ENCODE data around the gene DERL3. TPM values are rescaled to one million over a fixed set of nuclear protein-coding genes. Genes with fewer than 3 reads are reported as not detected.

The DERL3 gene
- total RNA-seq (2014; rRNA removed; shearing (Covaris generic)) = 0.19 TPM in 1 of 2 replicates, not detected in the other

DNA sequence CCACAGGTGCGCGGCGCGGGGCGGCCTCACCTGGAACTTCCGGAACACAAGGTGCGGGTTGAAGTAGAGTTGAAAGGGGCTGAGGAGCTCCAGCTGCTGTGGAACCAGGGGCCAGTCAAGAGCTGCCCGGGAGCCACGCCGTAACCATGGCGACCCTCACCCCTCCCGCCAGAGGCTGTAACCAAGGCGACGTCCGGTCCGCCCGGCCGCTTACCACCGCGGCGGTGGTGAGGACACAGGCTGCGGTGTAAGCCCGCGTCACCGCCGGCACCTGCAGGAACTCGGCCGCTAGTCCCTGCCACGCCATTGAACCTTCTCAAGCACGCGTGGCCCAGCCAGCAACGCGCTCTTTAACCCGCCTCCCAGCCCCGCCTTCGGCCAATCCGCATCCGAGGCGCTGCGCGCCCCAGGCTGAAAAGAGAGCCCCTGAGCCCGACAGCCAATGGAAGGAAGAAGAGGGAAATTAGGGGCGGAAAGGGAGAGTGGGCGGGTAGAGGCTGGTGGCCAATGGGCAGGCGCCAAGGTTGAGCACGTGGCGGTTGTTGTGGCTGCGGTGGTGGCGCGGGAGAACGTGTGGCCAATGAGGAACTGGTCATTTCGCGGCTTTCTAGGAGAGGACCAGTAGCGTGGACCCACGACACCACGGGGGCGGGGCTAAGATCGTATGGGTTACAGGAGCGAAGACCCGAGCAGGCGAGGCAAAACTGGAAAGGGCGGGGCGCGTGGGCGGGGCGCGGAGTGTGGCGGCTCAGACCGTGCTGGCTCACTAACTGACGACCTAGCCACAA is at the start of gene DERL3:
DERL3 (minus strand) TSS at position 326 of the 788 bp plus-strand sequence; CDS start at position 307, 19 bp downstream.

DNA sequence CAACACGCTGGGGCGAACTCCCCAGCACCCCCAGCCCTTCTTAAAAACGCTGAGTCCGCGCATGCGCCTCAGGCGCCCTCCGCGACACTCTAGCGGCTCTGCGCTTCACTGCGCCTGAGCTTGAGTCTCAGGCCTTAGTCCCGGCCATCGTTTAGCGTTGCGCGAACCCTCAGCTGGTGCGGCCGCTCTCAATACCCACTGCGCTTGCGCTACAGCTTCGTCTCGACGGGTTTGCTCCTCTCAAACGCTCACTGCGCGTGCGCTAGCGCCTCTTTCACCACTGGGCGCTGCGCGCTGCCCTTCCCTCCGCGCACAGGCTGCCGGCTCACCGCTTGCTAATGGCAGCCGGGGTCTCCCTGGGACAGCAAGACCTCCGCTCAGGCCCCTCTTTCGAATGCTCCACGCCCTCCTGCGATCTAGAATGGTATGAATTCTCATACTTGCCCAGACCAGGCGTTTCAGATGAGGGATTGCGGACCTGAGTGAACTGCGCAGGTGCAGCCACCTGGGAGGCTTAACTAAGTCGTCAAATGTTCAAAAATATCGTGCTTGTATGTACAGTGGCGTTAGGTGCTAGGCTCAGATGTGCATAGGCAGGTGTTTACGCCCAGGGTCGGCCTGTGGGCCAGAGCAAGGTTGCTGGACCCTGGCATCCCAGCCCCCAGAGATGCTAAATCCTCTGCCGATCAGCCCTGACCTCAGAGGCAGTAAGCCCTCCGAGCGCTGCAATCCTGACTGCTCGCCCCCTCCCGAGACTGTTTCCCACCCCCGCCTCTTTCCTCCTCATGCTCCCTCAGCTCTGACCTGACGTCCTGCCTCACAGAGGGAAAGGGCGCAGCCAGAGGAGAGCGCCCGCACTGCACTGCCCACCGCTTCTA is 19.0 kb upstream of the DERL3 start, which contains the start of gene SLC2A11:
SLC2A11 (plus strand) TSS at position 270 of the 878 bp plus-strand sequence; CDS start at position 395, 125 bp downstream.

DNA sequence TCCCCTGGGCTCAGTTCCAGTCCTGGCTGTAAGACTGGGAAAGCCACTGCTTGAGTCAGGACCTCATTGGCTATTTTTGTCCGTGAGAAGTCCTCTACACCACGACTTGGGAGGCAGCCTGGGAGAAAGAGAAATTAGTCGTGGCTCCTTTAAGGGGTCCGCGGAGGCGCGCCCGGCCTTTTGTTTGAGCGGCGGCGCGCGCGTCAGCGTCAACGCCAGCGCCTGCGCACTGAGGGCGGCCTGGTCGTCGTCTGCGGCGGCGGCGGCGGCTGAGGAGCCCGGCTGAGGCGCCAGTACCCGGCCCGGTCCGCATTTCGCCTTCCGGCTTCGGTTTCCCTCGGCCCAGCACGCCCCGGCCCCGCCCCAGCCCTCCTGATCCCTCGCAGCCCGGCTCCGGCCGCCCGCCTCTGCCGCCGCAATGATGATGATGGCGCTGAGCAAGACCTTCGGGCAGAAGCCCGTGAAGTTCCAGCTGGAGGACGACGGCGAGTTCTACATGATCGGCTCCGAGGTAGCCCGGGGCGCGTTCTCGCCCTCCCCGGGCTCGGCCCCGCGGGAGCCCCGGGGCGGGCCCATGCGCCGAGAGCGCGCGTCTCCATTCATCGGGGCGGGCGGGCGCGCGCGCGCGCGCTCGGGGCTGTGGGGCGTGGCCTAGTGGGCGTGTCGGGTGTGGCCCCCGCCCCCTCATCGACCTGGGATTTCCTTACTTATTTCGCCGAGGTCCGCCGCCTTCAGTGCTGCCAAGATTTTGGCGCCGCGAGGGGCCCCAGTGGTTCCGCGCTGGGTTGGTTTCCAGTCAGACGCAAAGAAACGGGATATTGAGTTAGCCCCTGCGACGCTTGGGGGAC is 51.8 kb downstream of the DERL3 start, which contains the start of gene SMARCB1:
SMARCB1 (plus strand) TSS at position 215 of the 848 bp plus-strand sequence; CDS start at position 419, 204 bp downstream.

Small RNAs within 50 kb of the gene (small RNA-seq; reads per million reads assigned to genes)
- not detected for gene RN7SL268P

Other genes with a start within 250 kb of the DERL3 start
- 0.15 TPM in 1 of 2 replicates, not detected in the other for gene DRICH1, start 206.7 kb downstream of the DERL3 start, total RNA-seq (2014; rRNA removed; shearing (Covaris generic))
- not detected in 2 replicates for gene RGL4, start 148.0 kb downstream of the DERL3 start, total RNA-seq (2014; rRNA removed; shearing (Covaris generic))
- 2.9 and 3.4 TPM in 2 replicates for gene ZNF70, start 87.9 kb downstream of the DERL3 start, total RNA-seq (2014; rRNA removed; shearing (Covaris generic))
- gene VPREB3, start 84.6 kb downstream of the DERL3 start, total RNA-seq (2014; rRNA removed; shearing (Covaris generic)) = not detected in 2 replicates
- not detected in 2 replicates for gene C22orf15, start 76.0 kb downstream of the DERL3 start, total RNA-seq (2014; rRNA removed; shearing (Covaris generic))
- 11.1 and 14.9 TPM in 2 replicates for gene CHCHD10, start 71.0 kb downstream of the DERL3 start, total RNA-seq (2014; rRNA removed; shearing (Covaris generic))
- gene MMP11, start 66.2 kb downstream of the DERL3 start, total RNA-seq (2014; rRNA removed; shearing (Covaris generic)) = 1.5 and 2.2 TPM in 2 replicates
- 72.8 and 76.7 TPM in 2 replicates for gene SMARCB1, start 52.0 kb downstream of the DERL3 start, total RNA-seq (2014; rRNA removed; shearing (Covaris generic))
- gene SLC2A11, start 18.9 kb upstream of the DERL3 start, total RNA-seq (2014; rRNA removed; shearing (Covaris generic)) = 12.6 and 12.9 TPM in 2 replicates
- gene MIF, start 55.4 kb upstream of the DERL3 start, total RNA-seq (2014; rRNA removed; shearing (Covaris generic)) = 480 and 587 TPM in 2 replicates
- 0.38 and 1.4 TPM in 2 replicates for gene GSTT2B, start 122.2 kb upstream of the DERL3 start, total RNA-seq (2014; rRNA removed; shearing (Covaris generic))
- 0.21 and 0.79 TPM in 2 replicates for gene DDTL, start 127.9 kb upstream of the DERL3 start, total RNA-seq (2014; rRNA removed; shearing (Covaris generic))
- gene DDT, start 135.4 kb upstream of the DERL3 start, total RNA-seq (2014; rRNA removed; shearing (Covaris generic)) = 150 and 200 TPM in 2 replicates
- gene GSTT2, start 141.1 kb upstream of the DERL3 start, total RNA-seq (2014; rRNA removed; shearing (Covaris generic)) = not detected in 2 replicates
- not detected in 2 replicates for gene GSTT4, start 166.4 kb upstream of the DERL3 start, total RNA-seq (2014; rRNA removed; shearing (Covaris generic))
- gene CABIN1, start 172.3 kb upstream of the DERL3 start, total RNA-seq (2014; rRNA removed; shearing (Covaris generic)) = 38.2 and 39.6 TPM in 2 replicates